ENCODE results near the gene TMCC1.

Gene TMCC1

DNA sequence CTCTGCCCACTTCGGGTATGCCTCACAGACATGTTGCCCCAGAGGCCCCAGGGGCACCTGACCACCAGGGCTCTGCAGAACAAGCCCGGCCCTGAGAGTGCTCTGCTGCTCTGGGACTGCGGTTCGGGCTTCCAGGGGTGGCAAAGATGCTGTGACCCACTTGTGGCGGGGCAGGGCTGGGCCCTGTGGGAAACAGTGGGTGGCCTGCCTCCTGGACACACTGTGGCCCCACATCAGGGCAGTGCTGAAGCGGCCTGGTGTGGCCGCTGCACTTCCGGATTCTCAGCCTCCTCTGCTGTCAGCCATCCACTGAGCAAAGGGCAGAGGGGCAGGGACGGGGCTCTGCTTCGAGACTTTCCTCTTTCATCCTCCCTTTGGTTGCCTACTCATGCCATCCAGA is 260.5 kb downstream of the TMCC1 start:
- TF ChIP-seq, protein P1, sequence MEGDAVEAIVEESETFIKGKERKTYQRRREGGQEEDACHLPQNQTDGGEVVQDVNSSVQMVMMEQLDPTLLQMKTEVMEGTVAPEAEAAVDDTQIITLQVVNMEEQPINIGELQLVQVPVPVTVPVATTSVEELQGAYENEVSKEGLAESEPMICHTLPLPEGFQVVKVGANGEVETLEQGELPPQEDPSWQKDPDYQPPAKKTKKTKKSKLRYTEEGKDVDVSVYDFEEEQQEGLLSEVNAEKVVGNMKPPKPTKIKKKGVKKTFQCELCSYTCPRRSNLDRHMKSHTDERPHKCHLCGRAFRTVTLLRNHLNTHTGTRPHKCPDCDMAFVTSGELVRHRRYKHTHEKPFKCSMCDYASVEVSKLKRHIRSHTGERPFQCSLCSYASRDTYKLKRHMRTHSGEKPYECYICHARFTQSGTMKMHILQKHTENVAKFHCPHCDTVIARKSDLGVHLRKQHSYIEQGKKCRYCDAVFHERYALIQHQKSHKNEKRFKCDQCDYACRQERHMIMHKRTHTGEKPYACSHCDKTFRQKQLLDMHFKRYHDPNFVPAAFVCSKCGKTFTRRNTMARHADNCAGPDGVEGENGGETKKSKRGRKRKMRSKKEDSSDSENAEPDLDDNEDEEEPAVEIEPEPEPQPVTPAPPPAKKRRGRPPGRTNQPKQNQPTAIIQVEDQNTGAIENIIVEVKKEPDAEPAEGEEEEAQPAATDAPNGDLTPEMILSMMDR (IDR thresholded peaks at IDR 0.05; ENCODE audit: low read depth, low read length, missing control alignments), result no peak
- DNase-seq (ENCODE audit: extremely low read depth, low read depth), result no peak
- no peak overlapping the region for H3K4me3 ChIP-seq (replicated peaks; ENCODE audit: low read depth, low read length)

DNA sequence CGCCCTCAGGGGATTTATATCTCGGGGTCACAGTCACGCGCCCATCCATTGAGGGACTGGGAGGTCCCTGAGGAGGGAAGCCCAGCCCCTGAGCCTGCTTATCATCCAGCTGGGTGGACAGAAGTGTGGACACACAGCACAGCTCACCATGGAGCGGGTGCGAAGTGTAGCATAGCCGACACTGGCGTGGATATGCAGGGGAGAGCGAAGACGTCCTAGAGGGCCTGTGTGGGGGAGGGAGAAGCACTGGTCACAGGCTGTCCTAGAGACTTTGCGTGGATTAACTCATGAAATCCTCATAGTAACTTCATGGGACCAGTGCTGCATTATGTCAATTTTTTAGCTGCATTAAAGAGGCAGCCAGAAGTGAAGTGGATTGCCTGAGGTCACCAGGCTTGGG is 261.0 kb downstream of the TMCC1 start:
- no peak for DNase-seq (ENCODE audit: extremely low read depth, low read depth)

DNA sequence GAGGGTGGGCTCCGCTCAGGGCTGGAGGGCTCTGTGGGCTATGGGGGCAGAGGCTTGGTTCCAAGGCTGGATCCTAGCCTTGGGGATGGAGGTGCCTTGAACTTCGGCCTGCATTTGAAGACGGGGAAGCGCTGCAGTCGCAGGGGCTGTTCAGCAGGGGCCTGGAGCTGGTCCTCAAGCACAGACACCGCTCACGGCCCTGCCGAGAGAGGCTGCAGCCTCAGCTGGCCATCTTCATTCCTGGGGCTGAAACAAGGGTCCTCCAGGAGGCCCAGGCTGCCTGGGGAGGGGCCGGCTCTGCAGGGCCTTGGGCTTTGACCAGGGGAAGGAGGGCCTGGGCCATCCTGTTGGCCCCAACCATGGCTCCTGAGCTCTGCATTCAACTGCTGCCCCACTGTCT is 261.5 kb downstream of the TMCC1 start:
- TF ChIP-seq, protein P1 (IDR thresholded peaks at IDR 0.05; ENCODE audit: low read depth, low read length, missing control alignments), result no peak
- no peak for DNase-seq (ENCODE audit: extremely low read depth, low read depth)

More for the DNA sequence above, 261.0 kb downstream of the TMCC1 start:
- TF ChIP-seq, protein P1 (IDR thresholded peaks at IDR 0.05; ENCODE audit: low read depth, low read length, missing control alignments), result no peak
- no peak overlapping the region for H3K4me3 ChIP-seq (replicated peaks; ENCODE audit: low read depth, low read length)

DNA sequence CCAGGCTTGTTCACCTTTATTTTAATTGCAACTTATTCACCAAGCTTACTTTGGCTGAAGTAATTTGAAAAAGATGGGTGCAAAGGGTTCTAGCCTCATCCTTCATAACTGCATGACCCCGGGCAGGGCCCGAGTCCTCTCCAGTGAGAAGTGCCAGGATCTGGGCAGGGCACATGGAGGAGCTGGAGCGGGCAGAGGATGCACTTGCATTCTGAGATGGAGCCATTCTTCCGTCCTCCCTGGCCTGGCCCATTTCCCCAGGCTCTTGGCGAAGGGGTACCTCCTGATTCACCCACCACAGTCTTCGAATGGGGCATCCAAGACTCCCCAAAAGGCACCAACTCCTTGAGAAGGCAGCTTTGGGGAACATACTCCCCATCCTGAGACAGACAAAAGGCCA is 264.5 kb downstream of the TMCC1 start:
- DNase-seq (ENCODE audit: extremely low read depth, low read depth), result no peak
- TF ChIP-seq, protein P1 (IDR thresholded peaks at IDR 0.05; ENCODE audit: low read depth, low read length, missing control alignments), result no peak
- no peak overlapping the region for H3K4me3 ChIP-seq (replicated peaks; ENCODE audit: low read depth, low read length)

More for the DNA sequence above, 261.5 kb downstream of the TMCC1 start:
- no peak overlapping the region for H3K4me3 ChIP-seq (replicated peaks; ENCODE audit: low read depth, low read length)

DNA sequence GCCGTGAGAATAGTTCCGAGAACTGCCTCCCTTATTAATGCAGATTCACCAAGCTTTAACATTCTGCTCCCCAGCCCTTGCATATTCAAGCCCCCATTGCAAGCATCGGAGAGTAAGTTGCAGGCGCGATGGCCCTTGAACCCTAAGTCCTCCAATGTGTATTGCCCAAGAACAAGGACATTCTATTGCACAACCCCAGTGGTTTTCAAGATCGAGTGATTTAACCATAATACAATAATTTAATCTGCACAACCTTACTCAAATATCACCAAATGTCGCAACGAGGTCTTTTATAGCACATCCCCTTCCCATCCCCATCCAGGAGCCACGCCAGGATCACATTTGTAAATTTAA is 265.4 kb downstream of the TMCC1 start:
- TF ChIP-seq, protein P1 (IDR thresholded peaks at IDR 0.05; ENCODE audit: low read depth, low read length, missing control alignments), result no peak
- no peak for DNase-seq (ENCODE audit: extremely low read depth, low read depth)
- no peak overlapping the region; the same call in 1 of the 2 replicates for H3K4me3 ChIP-seq (replicated peaks; ENCODE audit: low read depth, low read length)

DNA sequence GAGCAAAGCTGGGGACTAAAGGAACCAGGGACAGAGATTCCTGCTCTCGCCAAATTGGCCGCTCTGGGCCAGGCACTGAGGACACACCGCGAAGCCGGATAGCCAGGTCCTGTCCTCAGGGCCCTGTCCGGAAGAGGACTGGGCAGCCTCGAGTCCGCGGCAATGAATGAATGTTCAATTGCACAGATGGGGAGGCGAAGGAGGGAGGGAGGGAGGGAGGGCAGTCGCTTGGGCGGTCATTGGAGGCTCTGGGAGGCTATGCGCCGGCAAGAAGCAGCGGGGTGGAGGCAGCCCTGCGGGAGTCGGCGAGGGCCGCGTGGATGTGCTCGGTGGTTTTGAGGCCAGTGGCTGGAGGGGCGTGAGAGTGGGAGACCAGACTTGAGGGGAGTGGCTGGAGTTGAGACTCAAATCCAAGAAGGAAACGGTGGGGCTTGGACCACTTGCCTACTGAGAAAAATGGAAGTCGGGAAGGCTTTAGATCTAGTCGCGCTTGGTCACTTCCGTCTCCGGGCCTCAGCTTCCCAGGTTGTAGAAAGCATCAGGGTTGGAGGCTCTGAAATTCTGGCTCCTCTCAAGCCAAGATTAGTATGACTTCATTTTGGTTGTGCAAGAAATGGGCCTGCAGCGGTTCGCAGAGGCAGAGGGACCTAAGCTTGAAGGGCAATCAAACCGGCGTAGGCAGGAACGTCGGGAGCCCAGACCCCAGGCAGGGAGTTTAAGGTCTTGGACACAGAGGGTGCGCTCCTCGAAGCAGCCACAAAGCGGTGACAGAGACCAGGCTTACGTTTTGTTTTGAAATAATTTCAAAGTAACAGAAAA is 266.0 kb downstream of the TMCC1 start:
- DNase-seq (ENCODE audit: extremely low read depth, low read depth), result peak; percentile 57
- H3K4me3 ChIP-seq (replicated peaks; ENCODE audit: low read depth, low read length), result peak overlapping the region; percentile 51
- TF ChIP-seq, protein P1 (IDR thresholded peaks at IDR 0.05; ENCODE audit: low read depth, low read length, missing control alignments), result peak; percentile 79
